Measurements from ENCODE around the gene HTT.

- TF ChIP-seq CTCF (IDR thresholded peaks at IDR 0.05; ENCODE audit: insufficient read depth, low read length): no peak
- TF ChIP-seq POLR2AphosphoS5 (IDR thresholded peaks at IDR 0.05; ENCODE audit: low read depth): no peak
Observed at GRCh38 chr4:3031357-3032082, 43.0 kb upstream of the HTT start.
